ENCODE results near the gene PCLAF.
"Not testable (repeated sequence)": the region's sequence is repeated elsewhere in the genome, so short reads cannot be mapped to it uniquely, and the experiment has no call there.

DNA sequence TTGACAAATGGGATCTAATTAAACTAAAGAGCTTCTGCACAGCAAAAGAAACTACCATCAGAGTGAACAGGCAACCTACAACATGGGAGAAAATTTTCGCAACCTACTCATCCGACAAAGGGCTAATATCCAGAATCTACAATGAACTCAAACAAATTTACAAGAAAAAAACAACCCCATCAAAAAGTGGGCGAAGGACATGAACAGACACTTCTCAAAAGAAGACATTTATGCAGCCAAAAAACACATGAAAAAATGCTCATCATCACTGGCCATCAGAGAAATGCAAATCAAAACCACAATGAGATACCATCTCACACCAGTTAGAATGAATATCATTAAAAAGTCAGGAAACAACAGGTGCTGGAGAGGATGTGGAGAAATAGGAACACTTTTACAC lies 49.6 kb downstream of the PCLAF start:
- TF ChIP-seq, protein P1, sequence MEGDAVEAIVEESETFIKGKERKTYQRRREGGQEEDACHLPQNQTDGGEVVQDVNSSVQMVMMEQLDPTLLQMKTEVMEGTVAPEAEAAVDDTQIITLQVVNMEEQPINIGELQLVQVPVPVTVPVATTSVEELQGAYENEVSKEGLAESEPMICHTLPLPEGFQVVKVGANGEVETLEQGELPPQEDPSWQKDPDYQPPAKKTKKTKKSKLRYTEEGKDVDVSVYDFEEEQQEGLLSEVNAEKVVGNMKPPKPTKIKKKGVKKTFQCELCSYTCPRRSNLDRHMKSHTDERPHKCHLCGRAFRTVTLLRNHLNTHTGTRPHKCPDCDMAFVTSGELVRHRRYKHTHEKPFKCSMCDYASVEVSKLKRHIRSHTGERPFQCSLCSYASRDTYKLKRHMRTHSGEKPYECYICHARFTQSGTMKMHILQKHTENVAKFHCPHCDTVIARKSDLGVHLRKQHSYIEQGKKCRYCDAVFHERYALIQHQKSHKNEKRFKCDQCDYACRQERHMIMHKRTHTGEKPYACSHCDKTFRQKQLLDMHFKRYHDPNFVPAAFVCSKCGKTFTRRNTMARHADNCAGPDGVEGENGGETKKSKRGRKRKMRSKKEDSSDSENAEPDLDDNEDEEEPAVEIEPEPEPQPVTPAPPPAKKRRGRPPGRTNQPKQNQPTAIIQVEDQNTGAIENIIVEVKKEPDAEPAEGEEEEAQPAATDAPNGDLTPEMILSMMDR (IDR thresholded peaks at IDR 0.05; ENCODE audit: low read depth, low read length) = not testable (repeated sequence)
- not testable (repeated sequence) for TF ChIP-seq EZH2phosphoT487 (IDR thresholded peaks at IDR 0.05; ENCODE audit: low read depth)
